H1 (cell line): Measurements from ENCODE around the gene RFX2. TPM values are rescaled to one million over a fixed set of nuclear protein-coding genes. Genes with fewer than 3 reads are reported as not detected.

ENCODE experiments used
- CTCF ChIA-PET: fragments of 300-600 bp; sonication (Branson Sonifier 250); formaldehyde crosslinking; loops from one replicate; lab custom pipeline; 2021; ENCODE audit not compliant: partially characterized antibody; lab: Charles Lee
- POLR2A ChIA-PET: fragments of 300-600 bp; sonication (Branson Sonifier 250); formaldehyde crosslinking; loops from one replicate; lab custom pipeline; 2021; ENCODE audit warnings: inconsistent platforms; ENCODE audit not compliant: partially characterized antibody; lab: Charles Lee
- DNase-seq, 2 experiments: peaks; one replicate each; pipeline versions ENCODE4 v3.0.0 to v3.0.0-alpha.2; 2010 to 2022; ENCODE audit warnings: low spot score in 2 of 2, low read depth in 1 of 2, mixed read lengths in 1 of 2
- FAIRE-seq: peaks from 2 replicates; lab custom pipeline; 2011; peaks lifted over from hg19 to GRCh38; lab: Jason Lieb, UNC
- H2AFZ ChIP-seq: 2 replicates; pipeline ENCODE4 v1.8.1; 2012; ENCODE audit warnings: low read length, inconsistent platforms
- H2AK5ac ChIP-seq: 2 replicates; pipeline ENCODE4 v1.6.1; 2013; ENCODE audit warnings: low read depth, low read length
- H2BK120ac ChIP-seq: replicated peaks from 2 replicates; pipeline ENCODE3; 2013; ENCODE audit warnings: low read depth, low read length, inconsistent platforms
- H2BK12ac ChIP-seq: 2 replicates; pipeline ENCODE4 v1.6.1; 2013; ENCODE audit warnings: low read depth, low read length
- H2BK15ac ChIP-seq: 2 replicates; pipeline ENCODE4 v1.6.1; 2013; ENCODE audit warnings: low read length
- H2BK20ac ChIP-seq: 2 replicates; pipeline ENCODE4 v1.6.1; 2013; ENCODE audit warnings: low read length
- H2BK5ac ChIP-seq: 2 replicates; pipeline ENCODE4 v1.6.1; 2013; ENCODE audit warnings: low read depth, low read length
- H3K14ac ChIP-seq: 2 replicates; pipeline ENCODE4 v1.6.1; 2013; ENCODE audit warnings: inconsistent platforms; ENCODE audit not compliant: insufficient read length
- H3K18ac ChIP-seq: 2 replicates; pipeline ENCODE4 v1.6.1; 2013; ENCODE audit warnings: low read length; ENCODE audit errors: extremely low read depth
- H3K23ac ChIP-seq: 2 replicates; pipeline ENCODE4 v1.6.1; 2013; ENCODE audit warnings: inconsistent platforms; ENCODE audit not compliant: insufficient read length
- H3K23me2 ChIP-seq: 2 replicates; pipeline ENCODE4 v1.6.1; 2013; ENCODE audit warnings: low read depth, low read length
- H3K27ac ChIP-seq: 2 replicates; pipeline ENCODE4 v1.6.1; 2011; ENCODE audit warnings: low read depth, low read length, inconsistent platforms
- H3K27me3 ChIP-seq, 4 experiments: replicated peaks in 1 of 4; 1 replicate in 1 of 4; 2 replicates in 3 of 4; pipeline versions ENCODE4 v1.6.1 to v1.8.1; 2011 to 2013; ENCODE audit warnings: low read length in 3 of 4, mild to moderate bottlenecking in 3 of 4, inconsistent platforms in 2 of 4, mixed read lengths in 2 of 4, moderate library complexity in 1 of 4; ENCODE audit not compliant: control insufficient read depth in 3 of 4, insufficient read depth in 3 of 4; ENCODE audit errors: extremely low read depth in 1 of 4
- H3K36me3 ChIP-seq, 4 experiments: 2 replicates each; pipeline versions ENCODE4 v1.6.1 to v1.8.1; 2011 to 2013; ENCODE audit warnings: mild to moderate bottlenecking in 4 of 4, low read length in 3 of 4, moderate library complexity in 2 of 4, control low read depth in 1 of 4, inconsistent platforms in 1 of 4; ENCODE audit not compliant: insufficient read depth in 4 of 4, control insufficient read depth in 2 of 4
- H3K4ac ChIP-seq: replicated peaks from 2 replicates; pipeline ENCODE3; 2013; ENCODE audit warnings: low read length, low read depth, mixed read lengths, inconsistent platforms; ENCODE audit not compliant: insufficient read length
- H3K4me1 ChIP-seq, 4 experiments: replicated peaks in 1 of 4; 1 replicate in 1 of 4; 2 replicates in 3 of 4; pipeline versions ENCODE4 v1.6.1 to v1.8.1; 2011 to 2013; ENCODE audit warnings: low read length in 3 of 4, inconsistent platforms in 2 of 4, mixed read lengths in 1 of 4; ENCODE audit not compliant: insufficient read depth in 4 of 4, control insufficient read depth in 3 of 4
- H3K4me2 ChIP-seq, 2 experiments: 2 replicates each; pipeline versions ENCODE4 v1.6.1 to v1.8.1; 2011 to 2013; ENCODE audit warnings: low read depth in 2 of 2, low read length in 2 of 2, control low read depth in 1 of 2, inconsistent platforms in 1 of 2, mild to moderate bottlenecking in 1 of 2; ENCODE audit not compliant: insufficient read depth in 1 of 2
- H3K4me3 ChIP-seq, 4 experiments: fragments of 200-600, 300-600 bp in 1 of 4; sonication (generic), shearing (Covaris generic), sonication (Bioruptor Twin) in 1 of 4; 2 replicates each; pipeline versions ENCODE4 v1.5.1 to v1.8.1; 2011 to 2016; ENCODE audit warnings: low read length in 4 of 4, low read depth in 3 of 4, control low read depth in 2 of 4, inconsistent platforms in 2 of 4, mild to moderate bottlenecking in 2 of 4, mixed read lengths in 1 of 4, moderate library complexity in 1 of 4; ENCODE audit not compliant: insufficient read depth in 2 of 4; ENCODE audit errors: extremely low read depth in 1 of 4
- H3K56ac ChIP-seq: replicated peaks from 2 replicates; pipeline ENCODE3; 2013; ENCODE audit warnings: low read depth, mild to moderate bottlenecking, mixed read lengths, low read length, inconsistent platforms; ENCODE audit not compliant: insufficient read length
- H3K79me1 ChIP-seq: 2 replicates; pipeline ENCODE4 v1.6.1; 2013; ENCODE audit warnings: low read depth, low read length, control low read depth
- H3K79me2 ChIP-seq, 2 experiments: 2 replicates each; pipeline versions ENCODE4 v1.6.1 to v1.8.1; 2012 to 2013; ENCODE audit warnings: low read length in 2 of 2, mild to moderate bottlenecking in 2 of 2, inconsistent platforms in 1 of 2; ENCODE audit not compliant: insufficient read depth in 2 of 2, control insufficient read depth in 1 of 2
- H3K9ac ChIP-seq, 4 experiments: replicated peaks in 1 of 4; 1 replicate in 1 of 4; 2 replicates in 3 of 4; pipeline versions ENCODE4 v1.6.1 to v1.8.1; 2011 to 2013; ENCODE audit warnings: low read depth in 3 of 4, low read length in 3 of 4, control low read depth in 2 of 4, mild to moderate bottlenecking in 2 of 4, moderate library complexity in 2 of 4, inconsistent platforms in 1 of 4; ENCODE audit errors: extremely low read depth in 1 of 4
- H3K9me3 ChIP-seq, 2 experiments: 2 replicates each; pipeline versions ENCODE4 v1.6.1 to v1.8.1; 2012 to 2013; ENCODE audit warnings: mild to moderate bottlenecking in 2 of 2, moderate library complexity in 2 of 2, control low read depth in 1 of 2, inconsistent platforms in 1 of 2, low read depth in 1 of 2, low read length in 1 of 2, mixed read lengths in 1 of 2; ENCODE audit not compliant: insufficient read depth in 2 of 2
- H4K20me1 ChIP-seq, 2 experiments: replicated peaks in 1 of 2; 2 replicates each; pipeline versions ENCODE3 to v1.8.1; 2011 to 2013; ENCODE audit warnings: inconsistent platforms in 2 of 2, low read length in 2 of 2, mild to moderate bottlenecking in 1 of 2; ENCODE audit not compliant: insufficient read depth in 2 of 2, control insufficient read depth in 1 of 2
- H4K5ac ChIP-seq: 2 replicates; pipeline ENCODE4 v1.6.1; 2013; ENCODE audit warnings: low read length, low read depth, mixed read lengths, inconsistent platforms; ENCODE audit not compliant: insufficient read length
- H4K8ac ChIP-seq: 2 replicates; pipeline ENCODE4 v1.8.0; 2013; ENCODE audit warnings: mild to moderate bottlenecking, moderate library complexity, low read length, inconsistent platforms; ENCODE audit not compliant: insufficient read depth; ENCODE audit errors: extremely low read depth
- H4K91ac ChIP-seq: replicated peaks from 2 replicates; pipeline ENCODE3; 2013; ENCODE audit warnings: low read length, mixed read lengths, inconsistent platforms; ENCODE audit not compliant: insufficient read length
- BRCA1 ChIP-seq: IDR thresholded peaks from 2 replicates; pipeline ENCODE4 v1.6.1; 2012; ENCODE audit warnings: low read depth, low read length, improper control_type of control experiment
- CBX5 ChIP-seq: fragments of 300-800, 300-1000 bp; sonication (generic); IDR thresholded peaks from 2 replicates; pipeline ENCODE4 v1.7.1; 2016; ENCODE audit warnings: antibody characterized with exemption, low read length, low read depth
- CHD1 ChIP-seq: IDR thresholded peaks from 2 replicates; pipeline ENCODE4 v1.6.1; 2012; ENCODE audit warnings: low read depth, low read length, improper control_type of control experiment
- CHD2 ChIP-seq: IDR thresholded peaks from 2 replicates; pipeline ENCODE4 v1.6.1; 2012; ENCODE audit warnings: low read length, improper control_type of control experiment
- CTCF ChIP-seq, 3 experiments: IDR thresholded peaks; 1 replicate in 2 of 3; 2 replicates in 1 of 3; pipeline versions ENCODE4 v1.5.1 to v1.6.1; 2011; ENCODE audit warnings: low read length in 3 of 3, mild to moderate bottlenecking in 3 of 3, inconsistent platforms in 2 of 3, low read depth in 1 of 3, moderate library complexity in 1 of 3; ENCODE audit not compliant: insufficient read depth in 1 of 3; ENCODE audit errors: control extremely low read depth in 1 of 3
- GTF2F1 ChIP-seq: IDR thresholded peaks from 2 replicates; pipeline ENCODE4 v1.6.1; 2012; ENCODE audit warnings: low read depth, low read length, improper control_type of control experiment, borderline replicate concordance
- KDM1A ChIP-seq: fragments of 200-600, 300-600 bp; sonication (generic); IDR thresholded peaks from 2 replicates; pipeline ENCODE4 v1.7.1; 2016; ENCODE audit warnings: mild to moderate bottlenecking, low read length, borderline replicate concordance
- MAFK ChIP-seq: IDR thresholded peaks from 2 replicates; pipeline ENCODE4 v1.6.1; 2012; ENCODE audit warnings: low read depth, mild to moderate bottlenecking, improper control_type of control experiment, low read length
- PHF8 ChIP-seq: fragments of 200-600 bp; sonication (generic); conservative IDR thresholded peaks from 2 replicates; pipeline ENCODE4 v1.7.1; 2012; ENCODE audit warnings: low read depth, mild to moderate bottlenecking, inconsistent platforms, low read length, moderate library complexity
- POLR2A ChIP-seq, 2 experiments: IDR thresholded peaks; 1 replicate in 1 of 2; 2 replicates in 1 of 2; pipeline ENCODE4 v1.6.1; 2011; ENCODE audit warnings: low read depth in 2 of 2, low read length in 2 of 2, mild to moderate bottlenecking in 2 of 2; ENCODE audit errors: control extremely low read depth in 1 of 2
- POLR2AphosphoS5 ChIP-seq: IDR thresholded peaks from 2 replicates; pipeline ENCODE4 v1.6.1; 2011; ENCODE audit warnings: low read depth, low read length
- RXRA ChIP-seq: IDR thresholded peaks from 2 replicates; pipeline ENCODE4 v1.6.1; 2011; ENCODE audit warnings: low read depth, mild to moderate bottlenecking, low read length, moderate library complexity; ENCODE audit not compliant: insufficient read depth
- SP1 ChIP-seq: IDR thresholded peaks from 2 replicates; pipeline ENCODE4 v1.6.1; 2011; ENCODE audit warnings: low read depth, low read length
- YY1 ChIP-seq: IDR thresholded peaks from 2 replicates; pipeline ENCODE4 v1.6.1; 2011; ENCODE audit warnings: low read depth, mild to moderate bottlenecking, low read length
- WGBS, 2 experiments: shearing (Covaris generic) in 1 of 2; methylation state at CpG; one replicate each; pipeline versions ENCODE4 v1.1.6 to v1.1.7; 2013 to 2015; ENCODE audit warnings: low lambda C conversion rate in 2 of 2, mixed read lengths in 2 of 2, inconsistent platforms in 1 of 2, low coverage in 1 of 2, missing lambda C conversion rate in 1 of 2; ENCODE audit not compliant: insufficient replicate concordance in 2 of 2, insufficient coverage in 1 of 2, insufficient read length in 1 of 2; ENCODE audit errors: extremely low coverage in 1 of 2, missing lambda C conversion rate in 1 of 2; 5-methylcytosine and 5-hydroxymethylcytosine counted together
- polyA plus RNA-seq, 7 experiments: library from polyadenylated mRNA; depleted of rRNA in 3 of 7; stranded (reverse) in 5 of 7; unstranded in 2 of 7; fragments of >200 nt in 5 of 7; fragments of 200-250 nt in 2 of 7; gene quantifications; 1 replicate in 5 of 7; 2 replicates in 1 of 7; 4 replicates in 1 of 7; pipeline versions ENCODE4 v1.2.1 to v1.2.3, GENCODE V29; 2011 to 2013; ENCODE audit warnings: missing spikeins in 2 of 7, mixed read lengths in 2 of 7
- total RNA-seq: library from RNA; stranded (reverse); fragmentation: NEBNext Ultra II Directional; extraction: Animal tissue kit (Norgen Biotek cat#: 25700); gene quantifications from 2 replicates; pipeline ENCODE4 v1.2.1, GENCODE V29; 2021

The RFX2 gene
- total and polyA plus RNA-seq, 2 of the 8 experiments (the other 6 are each of a cell fraction or from before 2014, with no cell fraction given), result 4.8 to 5.3 TPM

GRCh38 chr19:6010107-6010506 is 100.2 kb downstream of the RFX2 start:
- H3K4me3 ChIP-seq, result no peak overlapping the region
- no peak overlapping the region for H2AFZ ChIP-seq
- no peak overlapping the region for H2BK20ac ChIP-seq
- no peak overlapping the region for H2BK5ac ChIP-seq
- no peaks in the 10 kb centered on the region for H3K79me2 ChIP-seq
- no peak overlapping the region for H3K18ac ChIP-seq
- H3K4me1 ChIP-seq, result no peaks in the 10 kb centered on the region
- WGBS, 2 experiments, result 89% methylated on average over 15 of the region's 16 CpGs; no CpG with 5 or more reads in 1 of the 2 experiments
- no peak overlapping the region for H3K14ac ChIP-seq
- H3K27ac ChIP-seq, result no peak overlapping the region
- no peak overlapping the region for H3K4ac ChIP-seq
- TF ChIP-seq MAFK (no peak), CHD1 (no peak), CBX5 (no peak), BRCA1 (no peak), POLR2AphosphoS5 (no peak), PHF8 (no peak), GTF2F1 (no peak), KDM1A (no peak), POLR2A (IDR thresholded peaks at IDR 0.05; ENCODE audit: control extremely low read depth in 1 of 2, low read depth in 2 of 2, low read length in 2 of 2) (no peak), RXRA (no peak), YY1 (no peak), CHD2 (no peak), SP1 (no peak), CTCF (IDR thresholded peaks at IDR 0.05; ENCODE audit: control extremely low read depth in 1 of 3, insufficient read depth in 1 of 3, low read depth in 1 of 3, low read length in 3 of 3) (no peak)
- DNase-seq, result no peak
- no peaks in the 10 kb centered on the region for H3K9me3 ChIP-seq
- H2BK120ac ChIP-seq, result no peak overlapping the region
- no peak for FAIRE-seq
- H3K23ac ChIP-seq, result no peak overlapping the region
- H3K4me2 ChIP-seq, result no peak overlapping the region
- no peaks in the 10 kb centered on the region for H4K20me1 ChIP-seq
- H2BK12ac ChIP-seq, result no peak overlapping the region
- ChIA-PET POLR2A (no interaction called here), CTCF (interaction anchor here (1.7 kb wide), 1 partner anchor 12 kb away, joined by 7 read pairs; no protein-coding TSS in a partner anchor)
- H4K5ac ChIP-seq, result no peak overlapping the region
- no peaks in the 10 kb centered on the region for H3K23me2 ChIP-seq
- no peak overlapping the region for H3K56ac ChIP-seq
- no peak overlapping the region for H3K9ac ChIP-seq
- H3K27me3 ChIP-seq, result no peaks in the 10 kb centered on the region
- H4K91ac ChIP-seq, result no peak overlapping the region
- no peaks in the 10 kb centered on the region for H3K36me3 ChIP-seq
- no peaks in the 10 kb centered on the region for H3K79me1 ChIP-seq
- H2BK15ac ChIP-seq, result no peak overlapping the region
- H2AK5ac ChIP-seq, result no peak overlapping the region
- no peak overlapping the region for H4K8ac ChIP-seq
